ENCODE data around the gene PLCH1. TPM values are rescaled to one million over a fixed set of nuclear protein-coding genes. Genes with fewer than 3 reads are reported as not detected.
A peak's percentile ranks its signal among the peaks of the same experiment; 100 is the strongest.

PLCH1 gene
- total RNA-seq, 1 experiment from 2014 or later, result 0.17 TPM

GRCh38 chr3:155605571-155605970 lies 139.3 kb downstream of the PLCH1 start:
- peak; percentile 35 for DNase-seq (ENCODE audit: low read depth)

- no peak for DNase-seq (ENCODE audit: low read depth)
Measured at GRCh38 chr3:155604967-155605366, 139.9 kb downstream of the PLCH1 start.

GRCh38 chr3:155604126-155604525 lies 140.7 kb downstream of the PLCH1 start:
- DNase-seq (ENCODE audit: low read depth), result no peak

DNA sequence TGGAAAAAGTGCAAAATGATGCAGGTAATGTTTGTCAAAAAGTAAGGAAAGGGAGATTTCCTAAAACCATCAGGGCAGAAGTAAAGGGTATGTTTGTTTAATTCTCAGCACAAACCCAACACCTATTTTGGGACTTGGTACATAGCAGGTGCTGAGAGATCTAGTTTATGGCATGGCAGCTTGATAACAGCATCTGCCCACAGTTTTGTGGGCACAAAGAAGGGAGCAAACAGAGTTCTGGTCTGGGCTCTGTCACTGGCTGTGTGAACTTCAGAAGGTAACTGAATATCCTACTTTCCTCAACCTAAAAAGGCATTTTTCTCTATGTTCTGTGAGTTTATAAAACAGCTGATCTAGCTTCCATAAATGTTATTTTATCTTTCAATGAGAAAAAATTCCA lies 141.6 kb downstream of the PLCH1 start:
- no peak for DNase-seq (ENCODE audit: low read depth)

DNA sequence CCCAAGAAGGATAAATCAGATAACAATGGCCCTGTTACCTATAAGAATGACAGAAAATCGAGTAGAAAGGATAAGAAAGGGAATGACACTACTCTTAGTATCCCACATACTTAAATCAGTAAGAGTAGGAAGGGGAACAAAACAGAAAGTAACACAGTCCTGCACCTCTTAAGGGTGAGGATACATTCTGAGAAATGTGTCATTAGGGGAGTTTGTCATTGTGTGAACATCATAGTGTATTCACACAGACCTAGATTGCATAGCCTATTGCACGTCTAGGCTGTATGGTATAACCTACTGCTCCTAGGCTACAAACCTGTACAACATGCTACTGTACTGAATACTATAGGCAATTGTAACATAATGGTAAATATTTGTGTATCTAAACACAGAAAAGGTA lies 142.6 kb downstream of the PLCH1 start:
- no peak for DNase-seq (ENCODE audit: low read depth)

GRCh38 chr3:155598671-155599070 lies 146.2 kb downstream of the PLCH1 start:
- DNase-seq (ENCODE audit: low read depth), result no peak

DNA sequence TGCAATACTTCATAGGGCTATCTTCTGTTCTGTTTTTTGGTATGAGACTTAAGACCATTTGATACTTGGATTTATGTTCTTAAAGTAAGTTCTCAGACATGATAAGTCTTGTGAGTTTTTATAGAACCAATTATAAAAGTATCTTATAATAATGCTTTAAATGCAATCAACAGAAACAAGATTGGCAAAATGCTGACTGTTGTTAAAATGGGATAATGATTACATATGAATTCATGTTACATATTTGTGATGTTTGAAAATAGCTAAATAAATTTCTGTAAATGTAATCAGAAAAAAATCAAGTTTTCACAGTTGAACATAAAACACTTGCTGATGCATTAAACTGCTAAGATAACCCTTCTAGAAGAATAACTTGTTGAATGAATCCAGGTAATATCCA lies 148.3 kb downstream of the PLCH1 start:
- DNase-seq (ENCODE audit: low read depth), result no peak

DNA sequence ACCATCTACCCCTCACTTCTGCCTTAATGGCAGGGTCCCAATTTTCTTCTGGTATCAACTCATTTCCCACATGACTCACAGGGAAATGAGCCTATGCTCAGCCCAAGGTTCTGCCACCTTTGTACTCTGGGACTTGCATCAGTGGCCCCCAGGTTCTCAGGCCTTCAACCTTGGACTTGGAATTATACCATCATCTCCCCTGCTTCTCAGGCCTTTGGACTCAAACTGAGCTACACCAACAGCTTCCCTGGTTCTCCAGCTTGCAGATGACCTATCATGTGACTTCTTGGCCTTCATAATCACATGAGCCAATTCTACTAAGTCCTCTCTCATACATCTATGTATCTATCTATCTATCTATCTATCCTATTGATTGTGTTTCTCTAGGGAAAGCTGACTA lies 149.5 kb downstream of the PLCH1 start:
- no peak for DNase-seq (ENCODE audit: low read depth)

GRCh38 chr3:155594526-155595187 lies 150.2 kb downstream of the PLCH1 start:
- DNase-seq (ENCODE audit: low read depth), result no peak

GRCh38 chr3:155587581-155587980 lies 157.3 kb downstream of the PLCH1 start:
- DNase-seq (ENCODE audit: low read depth), result no peak

- peak; percentile 19 for DNase-seq (ENCODE audit: low read depth)
Measured at GRCh38 chr3:155585384-155585783, 159.5 kb downstream of the PLCH1 start.

- DNase-seq (ENCODE audit: low read depth), result no peak
Measured at GRCh38 chr3:155581579-155581978, 163.3 kb downstream of the PLCH1 start.

DNA sequence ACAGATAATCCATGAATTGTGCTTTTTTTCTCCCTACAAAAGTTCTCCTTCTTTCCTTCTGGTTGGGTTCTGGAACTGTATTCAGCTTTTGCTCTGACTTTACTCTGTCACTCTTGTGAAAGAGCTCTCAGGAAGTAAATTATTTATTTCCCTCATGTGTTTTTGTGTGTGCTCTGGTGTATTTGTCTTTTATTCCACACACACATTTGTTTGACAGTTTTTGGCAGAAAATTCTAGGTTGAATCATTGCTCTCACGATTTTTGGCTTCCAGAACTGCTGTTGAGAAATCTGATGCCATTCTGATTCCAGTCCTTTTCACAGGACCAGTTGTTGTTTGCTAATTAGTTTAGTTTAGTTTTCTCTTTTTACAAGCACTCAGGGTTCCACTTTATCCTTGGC lies 172.8 kb downstream of the PLCH1 start:
- DNase-seq (ENCODE audit: low read depth), result no peak

DNA sequence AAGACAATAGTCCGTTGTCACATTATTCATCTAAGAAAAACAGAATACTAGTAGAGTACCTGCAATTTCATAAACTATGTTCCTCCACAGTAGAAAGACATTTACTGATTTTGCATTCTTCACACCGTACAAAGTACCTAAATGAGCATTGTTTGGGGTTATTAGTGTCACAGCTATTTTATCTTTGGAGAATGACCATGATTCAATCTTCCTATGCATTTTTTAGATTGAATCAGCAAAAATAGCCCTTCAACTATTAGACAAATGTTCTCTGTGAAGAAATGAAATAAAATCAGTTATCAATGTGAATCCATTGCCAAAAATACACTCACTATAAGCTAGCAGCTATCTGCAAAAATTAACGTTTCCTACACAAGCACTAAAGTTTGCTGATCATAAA lies 176.6 kb downstream of the PLCH1 start:
- no peak for DNase-seq (ENCODE audit: low read depth)

DNA sequence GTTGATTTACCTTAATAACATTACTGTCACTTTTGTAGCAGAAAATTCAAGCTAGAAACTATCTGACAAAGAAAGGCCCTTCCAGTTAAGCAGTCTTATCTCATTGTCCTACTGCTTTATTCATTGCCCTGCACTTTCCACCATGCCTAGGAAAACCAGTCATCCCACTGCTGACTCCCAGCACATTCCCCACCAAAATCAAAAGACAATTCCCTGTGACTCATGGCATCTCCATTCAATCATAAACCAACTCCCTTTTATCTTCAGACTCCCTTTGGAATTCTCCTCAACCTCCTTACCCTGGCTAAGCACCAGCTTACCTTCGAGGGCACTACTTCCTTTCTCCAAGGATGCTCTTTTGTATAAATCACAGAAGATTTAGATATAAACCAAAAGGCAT lies 184.3 kb downstream of the PLCH1 start:
- peak; percentile 18 for DNase-seq (ENCODE audit: low read depth)

GRCh38 chr3:155560135-155560534 lies 184.7 kb downstream of the PLCH1 start:
- no peak for DNase-seq (ENCODE audit: low read depth)

DNA sequence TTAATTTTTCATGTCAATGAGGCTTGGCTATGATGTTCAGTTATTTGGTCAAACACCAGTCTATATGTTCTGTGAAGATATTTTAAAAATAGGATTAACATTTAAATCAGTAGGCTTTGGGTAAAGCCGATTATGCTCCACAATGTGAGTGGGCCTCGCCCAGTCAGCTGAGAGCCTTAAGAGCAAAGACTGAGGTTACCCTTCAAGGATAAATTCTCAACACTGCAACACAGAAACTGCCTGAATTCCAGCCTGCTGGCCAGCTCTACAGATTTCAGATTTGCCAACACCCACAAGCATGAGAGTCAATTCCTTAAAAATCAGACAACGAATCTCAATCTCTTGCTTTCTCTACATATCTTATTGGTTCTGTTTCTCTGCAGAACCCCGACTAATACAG lies 188.3 kb downstream of the PLCH1 start:
- no peak for DNase-seq (ENCODE audit: low read depth)

DNA sequence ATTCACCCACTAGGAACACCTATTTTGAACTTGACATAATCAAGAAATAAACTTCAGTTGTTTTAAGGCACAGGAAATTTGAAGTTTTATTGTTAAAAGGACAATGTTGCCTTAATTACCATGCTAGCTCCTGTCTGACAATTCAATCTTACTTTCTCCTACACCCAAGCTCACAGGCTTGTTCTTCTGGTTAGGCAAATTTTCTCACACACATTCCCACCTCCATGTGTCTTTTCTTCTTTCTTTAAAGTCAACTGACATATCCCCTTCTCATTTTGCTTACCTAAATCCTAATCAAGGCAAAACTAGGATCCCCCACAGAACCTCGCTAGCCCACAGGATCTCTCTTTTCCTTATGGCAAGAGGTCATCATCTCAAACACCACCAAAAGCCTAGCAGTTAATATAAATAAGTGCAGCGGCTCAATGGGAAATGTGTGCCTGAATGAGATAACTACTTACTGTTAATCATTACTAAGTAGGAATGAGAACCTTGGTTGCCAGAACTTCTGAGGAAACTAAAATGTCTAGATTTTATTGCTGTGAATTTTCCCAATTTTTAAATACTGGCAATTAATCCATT lies 189.3 kb downstream of the PLCH1 start:
- DNase-seq (ENCODE audit: low read depth), result no peak

- DNase-seq (ENCODE audit: low read depth), result no peak
Measured at GRCh38 chr3:155554777-155555451, 190.0 kb downstream of the PLCH1 start.

DNA sequence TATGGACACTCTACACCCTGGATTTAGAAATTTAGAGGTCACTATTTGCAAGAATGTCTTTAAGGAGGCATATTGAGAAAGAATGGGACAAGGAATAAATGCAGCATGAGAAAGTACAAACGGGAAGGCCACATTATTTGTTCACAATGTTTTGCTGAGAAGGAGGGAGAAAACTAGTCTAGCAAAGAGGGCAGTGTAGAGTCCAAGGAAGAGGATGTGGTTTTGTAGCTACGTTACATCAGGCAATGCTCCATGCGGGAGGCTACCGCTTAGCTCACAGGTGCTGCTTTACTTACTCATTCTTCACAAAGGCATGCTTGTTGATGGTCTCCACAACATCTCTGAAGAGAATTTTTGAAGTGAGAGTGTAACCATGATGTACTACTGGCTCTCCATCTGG lies 191.1 kb downstream of the PLCH1 start:
- no peak for DNase-seq (ENCODE audit: low read depth)

DNA sequence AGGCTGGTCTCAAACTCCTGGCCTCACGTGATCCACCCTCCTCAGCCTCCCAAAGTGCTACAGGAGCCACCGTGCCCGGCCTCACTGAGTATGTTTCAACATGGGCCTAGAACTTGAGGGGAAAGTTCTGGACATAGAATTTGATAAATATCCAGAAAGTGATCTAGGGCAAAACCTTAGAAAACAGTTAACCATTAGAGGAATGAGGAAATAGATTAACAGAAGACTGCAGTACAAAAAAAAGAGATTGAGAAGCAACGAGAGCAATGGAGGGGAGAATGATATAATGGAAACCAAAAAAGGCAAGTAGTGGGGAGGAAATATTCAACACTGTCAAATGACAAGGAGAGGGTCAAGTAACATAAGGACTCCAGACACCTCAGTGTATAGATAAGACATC lies 191.5 kb downstream of the PLCH1 start:
- no peak for DNase-seq (ENCODE audit: low read depth)

- no peak for DNase-seq (ENCODE audit: low read depth)
Measured at GRCh38 chr3:155550391-155550790, 194.5 kb downstream of the PLCH1 start.

DNA sequence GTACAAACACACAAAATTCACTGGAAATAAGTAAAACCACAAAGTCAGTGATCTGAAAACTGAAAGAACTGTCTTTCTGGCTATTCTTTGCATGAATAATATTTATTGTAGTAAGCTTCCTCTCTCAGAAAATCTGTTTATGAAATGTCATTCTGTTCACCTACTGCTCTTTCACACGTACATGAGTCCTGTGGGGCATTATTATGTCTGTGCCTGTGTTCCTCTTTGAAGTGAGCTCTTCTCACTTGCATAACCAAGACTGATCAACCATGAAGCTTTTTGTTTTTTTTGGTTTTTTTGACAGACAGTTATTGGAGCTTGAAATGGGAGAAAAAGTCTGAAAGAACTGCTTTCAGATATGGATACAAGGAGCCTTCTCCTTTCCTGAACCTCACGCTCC lies 195.8 kb downstream of the PLCH1 start:
- no peak for DNase-seq (ENCODE audit: low read depth)

All from M059J (cell line).